ENCODE measurements around the gene CASP8.
A peak's percentile ranks its signal among the peaks of the same experiment; 100 is the strongest.
"Not testable (repeated sequence)": the region's sequence is repeated elsewhere in the genome, so short reads cannot be mapped to it uniquely, and the experiment has no call there.

The CASP8 gene

DNA sequence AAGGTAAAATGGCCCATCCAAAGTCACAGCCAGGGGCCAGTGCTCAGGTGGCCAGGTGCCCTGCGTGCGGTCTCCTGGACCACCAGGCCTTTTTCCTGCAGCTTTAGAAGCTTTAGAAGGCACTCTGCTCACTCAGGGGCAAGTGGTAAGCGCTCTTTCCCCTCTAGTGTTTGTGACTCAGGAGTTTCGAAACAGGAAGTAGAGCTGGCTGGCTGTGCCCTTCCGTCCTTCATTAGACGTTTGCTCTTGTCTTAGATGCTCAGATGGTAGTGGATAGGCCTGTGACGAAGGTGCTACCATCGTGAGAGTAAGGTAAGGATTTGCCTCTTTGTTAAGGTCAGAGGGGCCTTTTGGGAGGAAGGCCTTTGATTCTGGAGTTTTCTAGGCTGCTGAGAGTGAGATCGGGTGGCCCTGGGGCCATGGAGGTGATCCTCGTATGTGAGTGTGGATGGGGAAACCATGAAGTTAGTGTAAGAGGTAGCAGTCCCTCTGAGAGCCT, at the start of gene CASP8:
Gene CASP8, plus strand, starts transcription at position 235 of the 499 bp plus-strand sequence. CDS start 5,951 bp downstream, outside the sequence.
- DNase-seq, result no peak

DNA sequence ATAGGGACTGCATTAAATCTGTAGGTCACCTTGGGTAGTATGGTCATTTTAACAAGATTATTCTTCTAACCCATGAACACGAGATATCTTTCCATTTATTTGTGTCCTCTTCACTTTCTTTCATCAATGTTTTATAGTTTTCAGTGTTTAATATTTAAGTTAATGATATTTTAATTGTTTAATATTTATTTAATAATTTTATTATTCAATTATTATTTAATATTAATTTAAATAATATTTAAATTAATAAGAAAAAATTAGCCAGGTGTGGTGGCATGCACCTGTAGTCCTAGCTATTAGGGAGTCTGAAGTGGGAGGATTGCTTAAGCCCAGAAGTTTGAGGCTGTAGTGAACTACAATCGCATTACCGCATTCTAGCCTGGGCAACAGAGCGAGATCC, 44.4 kb upstream of the CASP8 start:
- no peak for DNase-seq

- no peak for DNase-seq
These were observed 43.4 kb upstream of the CASP8 start for GRCh38 chr2:201216918-201217317.

- no peak for DNase-seq
These were observed 41.6 kb upstream of the CASP8 start for GRCh38 chr2:201218780-201219179.

- no peak for DNase-seq
These were observed 40.8 kb upstream of the CASP8 start for GRCh38 chr2:201219328-201220096.

- no peak for DNase-seq
These were observed 40.2 kb upstream of the CASP8 start for GRCh38 chr2:201220102-201220570.

DNA sequence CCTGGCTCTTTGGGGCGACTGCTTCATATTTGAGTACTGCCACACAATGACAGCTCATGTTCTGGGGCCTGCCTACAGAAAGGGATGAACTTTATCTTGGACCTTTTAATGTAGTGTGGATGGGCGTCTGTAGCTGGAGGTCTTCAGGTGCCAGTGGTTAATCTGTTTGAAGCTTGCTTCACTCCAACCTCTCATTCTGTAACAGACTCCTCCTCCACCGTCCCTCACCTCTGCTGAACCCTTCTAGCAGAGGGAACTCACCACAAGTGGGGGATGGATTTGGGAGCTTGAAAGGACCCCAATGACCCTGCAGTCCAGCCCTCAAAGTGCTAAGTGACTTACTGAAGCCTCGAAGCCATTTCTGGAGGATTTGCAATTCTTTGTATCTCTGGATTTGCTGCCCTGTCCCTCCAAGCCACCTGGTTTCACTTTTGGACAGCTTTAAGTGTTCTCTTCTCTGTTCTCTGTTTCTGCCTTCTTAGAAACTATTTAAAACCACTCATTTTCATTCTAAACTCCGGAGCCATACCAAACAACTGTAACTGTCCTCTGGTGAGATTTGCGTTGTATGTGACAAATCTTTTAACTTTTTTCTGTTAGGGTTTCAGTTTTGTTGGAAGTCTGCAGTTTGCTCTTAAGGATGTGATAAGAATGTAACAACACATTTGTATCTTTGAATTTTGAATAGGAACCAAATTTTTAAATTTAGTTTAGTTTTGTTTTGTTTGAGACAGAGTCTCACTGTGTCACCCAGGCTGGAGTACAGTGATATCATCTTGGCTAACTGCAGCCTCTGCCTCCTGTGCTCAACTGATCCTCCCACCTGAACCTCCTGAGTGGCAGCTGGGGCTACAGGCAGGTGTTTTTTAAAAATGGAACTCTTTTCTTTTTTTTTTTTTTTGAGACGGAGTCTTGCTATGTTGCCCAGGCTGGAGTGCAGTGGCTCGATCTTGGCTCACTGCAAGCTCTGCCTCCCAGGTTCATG, 37.0 kb upstream of the CASP8 start:
- DNase-seq, result no peak

GRCh38 chr2:201228271-201228911, 31.9 kb upstream of the CASP8 start:
- DNase-seq, result no peak

DNA sequence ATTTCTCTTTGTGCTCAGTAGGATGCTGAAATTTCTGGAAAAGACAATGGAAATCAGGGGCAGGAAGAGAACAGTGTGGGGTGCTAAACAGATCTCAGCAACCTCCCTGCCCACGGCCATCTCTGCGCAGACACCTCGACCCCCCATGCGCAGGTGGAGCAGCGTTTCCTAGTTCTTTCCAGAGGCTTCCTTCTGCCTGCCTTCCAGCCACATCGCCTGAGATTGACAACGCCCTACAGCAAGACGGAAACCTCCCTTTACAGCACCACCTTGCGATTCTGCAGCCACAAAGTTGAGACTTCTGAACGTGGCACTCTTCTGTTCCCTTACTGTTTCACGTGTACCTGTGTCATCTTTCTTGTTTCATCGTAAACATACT, 31.4 kb upstream of the CASP8 start:
- no peak for DNase-seq

- peak; percentile 94 for DNase-seq
These were observed 28.4 kb upstream of the CASP8 start for GRCh38 chr2:201231781-201232466.

GRCh38 chr2:201232467-201232815, 27.9 kb upstream of the CASP8 start:
- DNase-seq, result no peak

DNA sequence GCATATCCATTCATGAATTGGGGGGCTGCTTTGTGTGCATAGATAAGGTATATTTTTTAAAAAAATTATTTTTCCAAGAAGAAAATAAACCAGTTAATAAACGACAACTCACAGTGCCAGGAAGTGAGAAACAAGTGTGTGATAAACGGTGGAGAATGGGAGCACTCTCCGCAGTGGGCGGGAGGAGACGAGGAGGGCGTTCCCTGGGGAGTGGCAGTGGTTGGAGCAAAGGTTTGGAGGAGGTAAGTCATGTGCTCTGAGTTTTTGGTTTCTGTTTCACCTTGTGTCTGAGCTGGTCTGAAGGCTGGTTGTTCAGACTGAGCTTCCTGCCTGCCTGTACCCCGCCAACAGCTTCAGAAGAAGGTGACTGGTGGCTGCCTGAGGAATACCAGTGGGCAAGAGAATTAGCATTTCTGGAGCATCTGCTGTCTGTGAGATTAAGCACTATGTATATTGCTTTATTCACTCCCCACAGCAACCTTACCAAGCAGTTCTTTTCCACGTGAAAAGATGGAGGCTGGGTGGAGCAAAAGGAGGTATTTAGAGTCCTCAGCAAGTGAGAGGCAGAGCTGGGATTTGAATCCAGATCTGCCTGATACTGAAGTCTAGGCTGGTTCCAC, 27.0 kb upstream of the CASP8 start:
- DNase-seq, result no peak

DNA sequence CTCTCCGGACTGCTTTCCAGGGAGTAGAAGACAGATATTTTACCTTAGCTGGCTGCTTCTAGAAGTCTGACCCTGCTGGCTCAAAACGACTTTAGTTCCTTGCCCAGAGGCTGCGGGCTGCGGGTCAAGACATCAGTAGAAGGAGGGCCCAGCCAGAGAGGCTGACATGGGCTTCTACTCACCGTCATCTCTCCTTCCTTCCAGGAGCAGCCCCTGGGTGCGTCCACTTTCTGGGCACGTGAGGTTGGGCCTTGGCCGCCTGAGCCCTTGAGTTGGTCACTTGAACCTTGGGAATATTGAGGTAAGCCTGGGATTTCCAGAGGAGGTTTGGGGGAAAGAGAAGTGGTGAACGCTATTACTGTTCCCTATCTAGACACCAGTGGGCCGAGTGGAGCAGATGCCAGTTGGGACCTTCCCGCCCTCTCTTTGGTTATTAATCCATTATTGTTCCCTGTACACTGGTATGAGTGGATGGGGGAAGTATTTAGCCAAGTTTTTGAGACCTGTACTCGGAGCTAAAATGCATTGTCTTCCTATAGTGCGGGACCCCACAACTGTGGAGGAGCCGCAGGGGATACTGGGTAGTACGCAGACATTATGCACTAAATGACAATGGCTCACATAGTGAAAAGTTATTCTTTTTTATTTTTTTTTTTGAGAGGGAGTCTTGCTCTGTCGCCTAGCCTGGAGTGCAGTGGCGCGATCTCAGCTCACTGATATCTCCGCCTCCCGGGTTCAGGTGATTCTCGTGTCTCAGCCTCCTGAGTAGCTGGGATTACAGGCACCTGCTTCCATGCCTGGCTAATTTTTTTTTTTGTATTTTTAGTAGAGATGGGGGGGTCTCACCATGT, 26.3 kb upstream of the CASP8 start:
- no peak for DNase-seq

- no peak for DNase-seq
These were observed 25.6 kb upstream of the CASP8 start for GRCh38 chr2:201234663-201235135.

DNA sequence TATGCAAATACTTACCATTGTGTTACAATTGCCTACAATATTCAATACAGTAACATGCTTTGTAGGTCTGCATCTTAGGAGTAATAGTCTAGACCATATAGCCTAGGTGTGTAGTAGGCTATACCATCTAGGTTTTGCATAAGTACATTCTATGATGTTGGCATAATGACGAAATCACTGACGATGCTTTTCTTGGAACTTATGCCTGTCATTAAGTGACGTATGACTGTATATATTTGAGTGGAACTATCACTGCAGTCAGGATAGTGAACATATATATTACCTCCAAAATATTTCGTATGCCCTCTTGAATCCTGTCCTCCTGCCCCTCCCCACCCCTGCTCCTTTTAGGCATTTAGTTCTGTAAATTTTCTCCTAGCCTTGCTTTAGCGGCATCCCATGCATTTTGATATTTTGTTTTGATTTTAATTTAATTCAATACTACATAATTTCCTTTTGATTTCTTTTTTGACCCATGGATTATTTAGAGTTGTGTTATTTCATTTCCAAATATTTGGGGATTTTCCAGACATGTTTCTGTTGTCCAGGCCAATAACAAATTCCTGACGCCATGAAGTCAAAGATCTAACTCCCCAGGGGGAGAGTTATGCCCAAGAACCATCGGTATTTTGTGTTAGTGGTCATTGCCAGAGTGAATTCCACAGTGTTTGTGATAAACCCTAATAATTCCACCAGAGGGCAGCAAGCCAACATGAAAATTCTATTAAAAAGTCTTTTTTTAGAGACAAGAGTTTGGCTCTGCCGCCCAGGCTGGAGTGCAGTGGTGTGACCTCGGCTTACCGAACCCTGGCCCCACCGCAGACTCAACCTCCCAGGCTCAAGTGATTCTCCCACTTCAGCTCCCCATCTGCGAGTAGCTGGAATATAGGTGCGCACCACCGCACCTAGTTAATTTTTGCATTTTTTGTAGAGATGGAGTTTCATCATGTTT, 24.2 kb upstream of the CASP8 start:
- DNase-seq, result no peak

DNA sequence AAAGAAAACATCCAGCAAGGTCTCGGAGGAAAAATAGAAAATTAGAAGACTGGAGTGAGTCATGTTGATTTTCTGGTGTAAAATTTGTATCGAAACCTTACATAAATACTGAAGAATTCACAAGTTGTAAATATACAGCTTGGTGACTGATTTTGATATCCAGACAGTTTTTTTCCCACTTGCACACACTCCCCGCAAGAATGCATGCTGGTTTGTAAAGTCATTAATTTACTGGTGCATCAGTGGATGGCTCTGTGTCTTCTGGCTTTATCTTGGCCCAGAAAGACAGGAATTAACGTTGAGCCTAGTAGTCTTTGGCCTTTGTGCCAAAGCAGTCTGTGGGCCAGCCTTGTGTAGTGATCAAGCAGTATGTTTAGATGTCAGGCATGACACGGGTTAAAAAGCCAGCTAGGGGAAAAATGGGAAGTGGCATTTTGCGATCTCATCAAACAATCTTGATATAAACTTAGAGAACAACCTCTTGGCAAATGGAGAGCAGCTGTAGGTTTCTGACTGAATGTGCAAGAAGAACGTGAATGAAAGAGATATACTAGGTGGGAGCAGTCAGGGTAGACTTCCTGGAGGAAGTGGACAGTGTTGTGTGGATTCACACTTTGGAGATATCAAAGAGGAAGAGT, 22.7 kb upstream of the CASP8 start:
- no peak for DNase-seq

DNA sequence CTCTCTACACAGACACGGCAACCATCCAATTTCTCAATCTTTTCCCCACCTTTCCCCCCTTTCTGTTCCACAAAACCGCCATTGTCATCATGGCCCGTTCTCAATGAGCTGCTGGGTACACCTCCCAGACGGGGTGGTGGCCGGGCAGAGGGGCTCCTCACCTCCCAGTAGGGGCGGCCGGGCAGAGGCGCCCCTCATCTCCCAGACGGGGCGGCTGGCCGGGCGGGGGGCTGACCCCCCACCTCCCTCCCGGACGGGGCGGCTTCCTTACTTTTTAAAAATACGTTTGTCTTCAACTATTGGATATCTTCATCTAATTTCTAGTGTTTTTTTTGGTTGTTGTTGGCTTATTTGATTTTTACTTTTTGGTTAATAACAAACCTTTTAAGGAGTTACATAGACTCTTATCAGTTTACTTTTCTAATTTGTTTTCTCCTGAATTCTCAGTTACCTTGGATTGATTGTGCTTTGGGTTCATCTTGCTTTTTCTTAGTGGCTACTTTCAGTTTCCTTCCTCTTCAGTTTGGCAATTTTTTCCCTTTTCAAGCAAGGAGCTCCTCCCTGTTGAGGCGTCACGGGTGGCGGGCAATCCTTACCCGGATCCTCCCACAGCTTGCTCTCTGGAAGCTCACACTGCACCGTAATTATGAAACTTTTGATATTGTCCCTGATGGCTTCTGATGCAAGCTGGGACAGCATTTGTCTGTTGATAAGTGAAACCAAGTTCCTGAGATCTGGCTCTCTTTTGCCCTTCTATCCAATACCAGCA, 21.0 kb upstream of the CASP8 start:
- not testable (repeated sequence) for DNase-seq

- no peak for DNase-seq
These were observed 17.6 kb upstream of the CASP8 start for GRCh38 chr2:201242571-201243277.
